IMR-90 (cell line): ENCODE measurements around the gene DLL4. TPM values are rescaled to one million over a fixed set of nuclear protein-coding genes. Genes with fewer than 3 reads are reported as not detected.
A peak's percentile ranks its signal among the peaks of the same experiment; 100 is the strongest.

ENCODE experiments used
- CEBPB ChIP-seq: IDR thresholded peaks from 2 replicates; pipeline ENCODE4 v1.6.1; 2012; ENCODE audit warnings: low read depth, low read length, improper control_type of control experiment
- CHD1 ChIP-seq: IDR thresholded peaks from 2 replicates; pipeline ENCODE4 v1.6.1; 2012; ENCODE audit warnings: low read depth, low read length, improper control_type of control experiment
- MAFK ChIP-seq: IDR thresholded peaks from 2 replicates; pipeline ENCODE4 v1.6.1; 2012; ENCODE audit warnings: low read depth, low read length, improper control_type of control experiment
- SMC3 ChIP-seq: fragments of 150-350 bp; IDR thresholded peaks from 2 replicates; pipeline ENCODE4 v1.6.1; 2016; ENCODE audit warnings: low read depth, mild to moderate bottlenecking, antibody characterized with exemption, low read length, moderate library complexity
- polyA plus RNA-seq, 3 experiments: library from polyadenylated mRNA; depleted of rRNA; stranded (reverse); fragments of >200 nt; gene quantifications; 2 replicates each; pipeline ENCODE4 v1.2.3, GENCODE V29; 2012; ENCODE audit warnings: low replicate concordance in 1 of 3
- total RNA-seq: library from RNA; depleted of rRNA; stranded (reverse); fragments of >200 nt; gene quantifications from 2 replicates; pipeline ENCODE4 v1.2.3, GENCODE V29; 2012

Gene DLL4
- total and polyA plus RNA-seq, 2 of the 4 experiments (the other 2 are of a cell fraction), result 1.8 to 3.4 TPM

GRCh38 chr15:40906091-40906990 lies 22.8 kb upstream of the DLL4 start (continued):
- TF ChIP-seq SMC3 (peak; percentile 61), MAFK (no peak), CEBPB (no peak), CHD1 (no peak)
